IPS-20b (cell line): ENCODE measurements around the gene ROBO3.

Source experiments
- H3K27ac ChIP-seq: one replicate; pipeline ENCODE4 v1.5.1; 2013; ENCODE audit warnings: low read length
- H3K27me3 ChIP-seq: 2 replicates; pipeline ENCODE4 v1.6.1; 2013; ENCODE audit warnings: mild to moderate bottlenecking, low read length, inconsistent platforms; ENCODE audit not compliant: insufficient read depth
- H3K36me3 ChIP-seq: 2 replicates; pipeline ENCODE4 v1.6.1; 2013; ENCODE audit warnings: low read depth, mild to moderate bottlenecking, inconsistent platforms, low read length, moderate library complexity; ENCODE audit not compliant: insufficient read depth
- H3K4me1 ChIP-seq: 2 replicates; pipeline ENCODE4 v1.6.1; 2013; ENCODE audit warnings: mild to moderate bottlenecking, control low read depth, inconsistent platforms, low read length, moderate library complexity; ENCODE audit not compliant: insufficient read depth
- H3K4me3 ChIP-seq: 2 replicates; pipeline ENCODE4 v1.5.1; 2013; ENCODE audit warnings: mild to moderate bottlenecking, low read length, inconsistent platforms
- H3K9ac ChIP-seq: 2 replicates; pipeline ENCODE4 v1.6.1; 2013; ENCODE audit warnings: low read depth, mild to moderate bottlenecking, inconsistent platforms, low read length, moderate library complexity
- H3K9me3 ChIP-seq: 2 replicates; pipeline ENCODE4 v1.6.1; 2013; ENCODE audit warnings: mild to moderate bottlenecking, low read depth, low read length, inconsistent platforms; ENCODE audit not compliant: insufficient read depth

Gene ROBO3

GRCh38 chr11:124889191-124890091 is 24.2 kb downstream of the ROBO3 start:
- Histone ChIP-seq H3K27ac (no peak overlapping the region), H3K9ac (no peak overlapping the region), H3K4me1 (no peaks in the 10 kb centered on the region), H3K9me3 (no peaks in the 10 kb centered on the region), H3K36me3 (no peaks in the 10 kb centered on the region), H3K27me3 (peaks cover 39% of the 10 kb centered on the region), H3K4me3 (no peak overlapping the region)

GRCh38 chr11:124890151-124890550 is 24.9 kb downstream of the ROBO3 start:
- Histone ChIP-seq H3K9me3 (no peaks in the 10 kb centered on the region), H3K36me3 (no peaks in the 10 kb centered on the region), H3K4me1 (no peaks in the 10 kb centered on the region), H3K27ac (no peak overlapping the region), H3K9ac (no peak overlapping the region), H3K4me3 (no peak overlapping the region), H3K27me3 (peaks cover 35% of the 10 kb centered on the region)

GRCh38 chr11:124890683-124891372 is 25.6 kb downstream of the ROBO3 start:
- Histone ChIP-seq H3K36me3 (no peaks in the 10 kb centered on the region), H3K27me3 (peaks cover 35% of the 10 kb centered on the region), H3K4me3 (no peak overlapping the region), H3K27ac (no peak overlapping the region), H3K9ac (no peak overlapping the region), H3K9me3 (no peaks in the 10 kb centered on the region), H3K4me1 (no peaks in the 10 kb centered on the region)

GRCh38 chr11:124891373-124891861 is 26.2 kb downstream of the ROBO3 start:
- Histone ChIP-seq H3K27ac (no peak overlapping the region), H3K4me3 (no peak overlapping the region), H3K36me3 (no peaks in the 10 kb centered on the region), H3K9me3 (no peaks in the 10 kb centered on the region), H3K27me3 (peaks cover 35% of the 10 kb centered on the region), H3K9ac (no peak overlapping the region), H3K4me1 (no peaks in the 10 kb centered on the region)

- Histone ChIP-seq H3K27me3 (peaks cover 35% of the 10 kb centered on the region), H3K27ac (no peak overlapping the region), H3K4me3 (no peak overlapping the region), H3K36me3 (no peaks in the 10 kb centered on the region), H3K9me3 (no peaks in the 10 kb centered on the region), H3K4me1 (no peaks in the 10 kb centered on the region), H3K9ac (no peak overlapping the region)
Observed at GRCh38 chr11:124892146-124892545, 26.9 kb downstream of the ROBO3 start.

- no peaks in the 10 kb centered on the region for H3K4me1 ChIP-seq
- peaks cover 30% of the 10 kb centered on the region for H3K27me3 ChIP-seq
- no peaks in the 10 kb centered on the region for H3K9me3 ChIP-seq
- H3K27ac ChIP-seq, result no peak overlapping the region
- H3K4me3 ChIP-seq, result no peak overlapping the region
- H3K36me3 ChIP-seq, result no peaks in the 10 kb centered on the region
- H3K9ac ChIP-seq, result no peak overlapping the region
Observed at GRCh38 chr11:124892750-124893454, 27.7 kb downstream of the ROBO3 start.

GRCh38 chr11:124893781-124894401 is 28.7 kb downstream of the ROBO3 start:
- H3K27ac ChIP-seq, result no peak overlapping the region
- H3K9ac ChIP-seq, result no peak overlapping the region
- H3K4me1 ChIP-seq, result peaks cover 5% of the 10 kb centered on the region; the same call in 1 of the 2 replicates
- no peaks in the 10 kb centered on the region for H3K36me3 ChIP-seq
- H3K4me3 ChIP-seq, result no peak overlapping the region
- no peaks in the 10 kb centered on the region for H3K9me3 ChIP-seq
- H3K27me3 ChIP-seq, result peaks cover 20% of the 10 kb centered on the region; the same call in 1 of the 2 replicates

- Histone ChIP-seq H3K4me3 (no peak overlapping the region), H3K27me3 (peaks cover 11% of the 10 kb centered on the region; the same call in 1 of the 2 replicates), H3K27ac (no peak overlapping the region), H3K36me3 (no peaks in the 10 kb centered on the region), H3K9me3 (no peaks in the 10 kb centered on the region), H3K9ac (no peak overlapping the region), H3K4me1 (peaks cover 5% of the 10 kb centered on the region; the same call in 1 of the 2 replicates)
Observed at GRCh38 chr11:124894606-124895430, 29.6 kb downstream of the ROBO3 start.

- Histone ChIP-seq H3K4me3 (no peak overlapping the region), H3K27me3 (peaks cover 15% of the 10 kb centered on the region), H3K9me3 (no peaks in the 10 kb centered on the region), H3K36me3 (no peaks in the 10 kb centered on the region), H3K27ac (no peak overlapping the region), H3K4me1 (peaks cover 8% of the 10 kb centered on the region), H3K9ac (no peak overlapping the region)
Observed at GRCh38 chr11:124895471-124895971, 30.3 kb downstream of the ROBO3 start.

- peaks cover 8% of the 10 kb centered on the region for H3K4me1 ChIP-seq
- no peak overlapping the region for H3K4me3 ChIP-seq
- no peaks in the 10 kb centered on the region for H3K9me3 ChIP-seq
- peaks cover 22% of the 10 kb centered on the region for H3K27me3 ChIP-seq
- no peak overlapping the region for H3K27ac ChIP-seq
- H3K36me3 ChIP-seq, result no peaks in the 10 kb centered on the region
- no peak overlapping the region for H3K9ac ChIP-seq
Observed at GRCh38 chr11:124896071-124896750, 31.0 kb downstream of the ROBO3 start.
